IMR-90 (cell line): ENCODE data around the gene HSD3B1. TPM values are rescaled to one million over a fixed set of nuclear protein-coding genes. Genes with fewer than 3 reads are reported as not detected.
"Not testable (repeated sequence)": the region's sequence is repeated elsewhere in the genome, so short reads cannot be mapped to it uniquely, and the experiment has no call there.

ENCODE experiments used
- ATAC-seq: fragments of 200-7000 bp; cut with Tn5 transposase; 2 replicates; pipeline ENCODE4 v1.9.1; 2020; ENCODE audit warnings: low read depth, mild to moderate bottlenecking, moderate library complexity
- BruUV-seq: library from RNA; stranded (reverse); fragments of 400-500 nt; replicated peaks from 2 replicates; lab custom pipeline; 2021; lab: Mats Ljungman, UMichigan
- CTCF ChIA-PET: fragments of 300-600 bp; formaldehyde crosslinking; extraction: SDS; loops from one replicate; lab custom pipeline; 2021; ENCODE audit warnings: antibody characterized with exemption; lab: Yijun Ruan, JAX
- POLR2A ChIA-PET: fragments of 300-600 bp; sonication (Branson Sonifier 250); formaldehyde crosslinking; loops from one replicate; lab custom pipeline; 2022; ENCODE audit warnings: antibody characterized with exemption; ENCODE audit not compliant: unreplicated experiment; lab: Charles Lee
- DNase-seq: peaks from one replicate; pipeline ENCODE4 v3.0.0; 2013
- H2AFZ ChIP-seq: replicated peaks from 2 replicates; pipeline ENCODE3; 2013; ENCODE audit warnings: low read length, mild to moderate bottlenecking; ENCODE audit not compliant: poor library complexity
- H2AK5ac ChIP-seq: 2 replicates; pipeline ENCODE4 v1.6.1; 2013; ENCODE audit warnings: low read depth, low read length, inconsistent platforms
- H2AK9ac ChIP-seq: replicated peaks from 2 replicates; pipeline ENCODE3; 2013; ENCODE audit warnings: mild to moderate bottlenecking, low read depth, low read length, moderate library complexity; ENCODE audit not compliant: poor library complexity
- H2BK120ac ChIP-seq: 2 replicates; pipeline ENCODE4 v1.6.1; 2013; ENCODE audit warnings: low read depth, low read length, inconsistent platforms
- H2BK15ac ChIP-seq: 3 replicates; pipeline ENCODE4 v1.6.1; 2013; ENCODE audit warnings: low read depth, low read length, inconsistent platforms
- H2BK20ac ChIP-seq: 2 replicates; pipeline ENCODE4 v1.6.1; 2013; ENCODE audit warnings: low read depth, mild to moderate bottlenecking, inconsistent platforms, low read length, moderate library complexity
- H2BK5ac ChIP-seq: 2 replicates; pipeline ENCODE4 v1.6.1; 2013; ENCODE audit warnings: mild to moderate bottlenecking, low read depth, low read length, inconsistent platforms; ENCODE audit not compliant: poor library complexity, severe bottlenecking
- H3K14ac ChIP-seq: replicated peaks from 2 replicates; pipeline ENCODE4 v1.6.1; 2013; ENCODE audit warnings: low read depth, low read length, inconsistent platforms
- H3K18ac ChIP-seq: 2 replicates; pipeline ENCODE4 v1.6.1; 2013; ENCODE audit warnings: low read depth, low read length, control low read depth
- H3K23ac ChIP-seq: 2 replicates; pipeline ENCODE4 v1.6.1; 2013; ENCODE audit warnings: low read depth, low read length, inconsistent platforms
- H3K27ac ChIP-seq: 2 replicates; pipeline ENCODE4 v1.5.1; 2013; ENCODE audit warnings: mild to moderate bottlenecking, control low read depth, low read length; ENCODE audit not compliant: insufficient read depth
- H3K27me3 ChIP-seq: 2 replicates; pipeline ENCODE4 v1.6.1; 2013; ENCODE audit warnings: low read length; ENCODE audit not compliant: control insufficient read depth, insufficient read depth
- H3K36me3 ChIP-seq: 2 replicates; pipeline ENCODE4 v1.6.1; 2013; ENCODE audit warnings: low read length, mixed read lengths; ENCODE audit not compliant: control insufficient read depth, insufficient read depth
- H3K4ac ChIP-seq: 2 replicates; pipeline ENCODE4 v1.6.1; 2013; ENCODE audit warnings: low read depth, low read length, inconsistent platforms
- H3K4me1 ChIP-seq: 2 replicates; pipeline ENCODE4 v1.6.1; 2013; ENCODE audit warnings: low read length, mixed read lengths; ENCODE audit not compliant: control insufficient read depth, insufficient read depth
- H3K4me2 ChIP-seq: 2 replicates; pipeline ENCODE4 v1.6.1; 2013; ENCODE audit warnings: low read depth, mild to moderate bottlenecking, control low read depth, low read length, moderate library complexity
- H3K4me3 ChIP-seq: 2 replicates; pipeline ENCODE4 v1.5.1; 2013; ENCODE audit warnings: low read depth, mild to moderate bottlenecking, control low read depth, low read length, moderate library complexity; ENCODE audit not compliant: insufficient read depth
- H3K56ac ChIP-seq: 2 replicates; pipeline ENCODE4 v1.6.1; 2013; ENCODE audit warnings: low read length, inconsistent platforms; ENCODE audit not compliant: insufficient read depth; ENCODE audit errors: extremely low read depth
- H3K79me1 ChIP-seq, 2 experiments: 2 replicates each; pipeline ENCODE4 v1.6.1; 2013; ENCODE audit warnings: low read length in 2 of 2, inconsistent platforms in 1 of 2, low read depth in 1 of 2
- H3K9ac ChIP-seq: 2 replicates; pipeline ENCODE4 v1.6.1; 2013; ENCODE audit warnings: low read depth, low read length, control low read depth
- H3K9me1 ChIP-seq: 2 replicates; pipeline ENCODE4 v1.6.1; 2013; ENCODE audit warnings: low read length, inconsistent platforms; ENCODE audit not compliant: insufficient read depth
- H3K9me3 ChIP-seq: 2 replicates; pipeline ENCODE4 v1.6.1; 2013; ENCODE audit warnings: low read length; ENCODE audit not compliant: control insufficient read depth, insufficient read depth
- H4K20me1 ChIP-seq: 2 replicates; pipeline ENCODE4 v1.6.1; 2013; ENCODE audit warnings: low read length, inconsistent platforms; ENCODE audit not compliant: insufficient read depth
- H4K5ac ChIP-seq: 2 replicates; pipeline ENCODE4 v1.6.1; 2013; ENCODE audit warnings: mild to moderate bottlenecking, low read depth, low read length, control low read depth
- H4K8ac ChIP-seq, 2 experiments: 2 replicates each; pipeline ENCODE4 v1.6.1; 2013; ENCODE audit warnings: low read depth in 2 of 2, low read length in 2 of 2, control low read depth in 1 of 2, inconsistent platforms in 1 of 2
- H4K91ac ChIP-seq: 2 replicates; pipeline ENCODE4 v1.6.1; 2013; ENCODE audit warnings: low read depth, low read length, inconsistent platforms; ENCODE audit not compliant: insufficient read depth
- BHLHE40 ChIP-seq: fragments of 150-350 bp; IDR thresholded peaks from 2 replicates; pipeline ENCODE4 v1.6.1; 2016; ENCODE audit warnings: mild to moderate bottlenecking, low read depth, low read length
- MAFK ChIP-seq: IDR thresholded peaks from 2 replicates; pipeline ENCODE4 v1.6.1; 2012; ENCODE audit warnings: low read depth, low read length, improper control_type of control experiment
- POLR2A ChIP-seq: IDR thresholded peaks from 2 replicates; pipeline ENCODE4 v1.6.1; 2012; ENCODE audit warnings: mild to moderate bottlenecking, low read depth, low read length
- WGBS, 2 experiments: methylation state at CpG; one replicate each; pipeline versions ENCODE4 v1.1.5 to v1.1.7; 2013; ENCODE audit warnings: missing lambda C conversion rate in 2 of 2; ENCODE audit not compliant: insufficient read length in 1 of 2; ENCODE audit errors: extremely low coverage in 2 of 2; 5-methylcytosine and 5-hydroxymethylcytosine counted together
- dilution Hi-C: fragments of 300-500 bp; cut with HindIII; formaldehyde crosslinking; loops from one replicate; pipeline ENCODE4 v1.14.3; 2018; ENCODE audit warnings: low sequenced_read_pairs; ENCODE audit not compliant: unreplicated experiment
- in situ Hi-C: fragments of 300-500 bp; cut with MboI; formaldehyde crosslinking; loops from 3 replicates; pipeline ENCODE4 v1.14.3; 2019; ENCODE audit warnings: low sequenced_read_pairs, inconsistent platforms, mixed read lengths
- intact Hi-C: fragments of 100-400 bp; cut with micrococcal nuclease; formaldehyde crosslinking; loops from 2 replicates; pipeline ENCODE4 v1.10.0; 2022
- polyA plus RNA-seq, 3 experiments: library from polyadenylated mRNA; depleted of rRNA; stranded (reverse); fragments of >200 nt; gene quantifications; 2 replicates each; pipeline ENCODE4 v1.2.3, GENCODE V29; 2012; ENCODE audit warnings: low replicate concordance in 1 of 3
- total RNA-seq: library from RNA; depleted of rRNA; stranded (reverse); fragments of >200 nt; gene quantifications from 2 replicates; pipeline ENCODE4 v1.2.3, GENCODE V29; 2012

Gene HSD3B1
- total and polyA plus RNA-seq, 2 of the 4 experiments (the other 2 are of a cell fraction): not detected

- Histone ChIP-seq H4K8ac (no peak overlapping the region), H3K4me3 (no peak overlapping the region), H4K20me1 (no peaks in the 10 kb centered on the region), H3K27me3 (peaks cover 6% of the 10 kb centered on the region), H3K4ac (no peak overlapping the region), H3K36me3 (no peaks in the 10 kb centered on the region), H3K4me1 (no peaks in the 10 kb centered on the region; the same call in 1 of the 2 replicates), H2BK5ac (no peak overlapping the region), H3K27ac (no peak overlapping the region), H3K9ac (no peak overlapping the region), H2AFZ (no peak overlapping the region), H3K18ac (no peak overlapping the region), H3K56ac (no peak overlapping the region), H3K14ac (no peak overlapping the region), H2BK120ac (no peak overlapping the region), H4K5ac (no peak overlapping the region), H3K9me3 (no peaks in the 10 kb centered on the region), H3K9me1 (no peaks in the 10 kb centered on the region), H3K23ac (no peak overlapping the region), H2BK20ac (no peak overlapping the region), H4K91ac (no peak overlapping the region), H2BK15ac (no peak overlapping the region), H2AK9ac (no peak overlapping the region), H3K79me1 (no peaks in the 10 kb centered on the region), H3K4me2 (no peak overlapping the region), H2AK5ac (no peak overlapping the region)
- ChIA-PET CTCF (no interaction called here), POLR2A (no interaction called here)
- in situ Hi-C loops: no loop called here
- dilution Hi-C loops: no loop called here
- no TSS peak for BruUV-seq
- intact Hi-C loops: no loop called here
- DNase-seq (no peak), ATAC-seq (no peak)
- no peak for TF ChIP-seq MAFK
- no peak for TF ChIP-seq POLR2A
- no peak for TF ChIP-seq BHLHE40
Observed at GRCh38 chr1:119551218-119551617, 44.2 kb downstream of the HSD3B1 start.

DNA sequence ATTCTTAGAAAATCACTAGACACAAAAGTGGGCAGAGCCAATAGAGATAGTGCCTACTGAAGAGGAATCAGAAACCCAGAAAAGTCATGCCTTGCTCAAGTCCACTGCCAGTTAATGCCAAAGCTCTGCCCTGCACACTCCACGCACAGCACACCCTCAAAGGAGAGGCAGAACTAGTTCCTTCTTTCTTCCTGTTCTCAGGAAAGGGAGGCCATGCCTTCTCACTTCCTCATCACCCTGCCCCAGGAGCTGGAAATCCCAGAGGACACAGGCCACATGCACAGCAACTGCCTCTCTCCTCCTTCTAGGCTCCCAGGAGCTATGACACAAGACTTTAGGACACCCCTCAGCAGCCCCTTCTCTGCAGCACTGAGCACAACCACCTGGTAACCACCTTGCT, 45.6 kb downstream of the HSD3B1 start:
- DNase-seq, H2AK9ac ChIP-seq, H3K14ac ChIP-seq, H3K4me2 ChIP-seq, dilution Hi-C loops, H4K91ac ChIP-seq, H3K9me1 ChIP-seq, H3K4me1 ChIP-seq, intact Hi-C loops, H3K18ac ChIP-seq, H3K9ac ChIP-seq, H2BK120ac ChIP-seq, H3K23ac ChIP-seq, H3K4ac ChIP-seq, H3K27me3 ChIP-seq, H2AFZ ChIP-seq, H3K79me1 ChIP-seq, H3K9me3 ChIP-seq, H3K36me3 ChIP-seq, H3K27ac ChIP-seq, H2BK5ac ChIP-seq, H4K5ac ChIP-seq, in situ Hi-C loops, H4K20me1 ChIP-seq, H4K8ac ChIP-seq, H3K4me3 ChIP-seq, BruUV-seq, H2BK15ac ChIP-seq, H2AK5ac ChIP-seq, POLR2A ChIA-PET, H2BK20ac ChIP-seq, H3K56ac ChIP-seq, ATAC-seq: not testable (repeated sequence)
- WGBS, 2 experiments: no CpG with 5 or more reads among the region's 1 CpG
- CTCF ChIA-PET: interaction anchor here (0.7 kb wide), 1 partner anchor 122 kb away, joined by 3 read pairs; no protein-coding TSS in a partner anchor
